CD14-positive monocyte (primary cell): ENCODE data around the gene CNBP. TPM values are rescaled to one million over a fixed set of nuclear protein-coding genes. Genes with fewer than 3 reads are reported as not detected.
A peak's percentile ranks its signal among the peaks of the same experiment; 100 is the strongest.

ENCODE experiments used
- DNase-seq, 3 donors: peaks; one replicate each; pipeline ENCODE4 v3.0.0-alpha.2; 2011 to 2022
- H2AFZ ChIP-seq: 2 replicates; pipeline ENCODE4 v1.6.0; 2012; ENCODE audit warnings: mild to moderate bottlenecking, low read depth, low read length, inconsistent platforms; ENCODE audit not compliant: insufficient read depth, poor library complexity, severe bottlenecking
- H3K27ac ChIP-seq, 2 donors: 1 replicate in 1 of 2; 2 replicates in 1 of 2; pipeline ENCODE4 v1.5.1; 2012 to 2013; ENCODE audit warnings: low read length in 2 of 2, control low read depth in 1 of 2, inconsistent platforms in 1 of 2, low read depth in 1 of 2, mild to moderate bottlenecking in 1 of 2
- H3K27me3 ChIP-seq, 2 donors: one replicate each; pipeline versions ENCODE4 v1.6.0 to v1.6.1; 2011 to 2013; ENCODE audit warnings: low read length in 2 of 2; ENCODE audit not compliant: control insufficient read depth in 2 of 2, insufficient read depth in 2 of 2
- H3K36me3 ChIP-seq, 2 donors: replicated peaks in 1 of 2; 1 replicate in 1 of 2; 2 replicates in 1 of 2; pipeline versions ENCODE4 v1.5.1 to v1.6.1; 2012 to 2013; ENCODE audit warnings: low read length in 2 of 2, control low read depth in 1 of 2, inconsistent platforms in 1 of 2, mild to moderate bottlenecking in 1 of 2; ENCODE audit not compliant: insufficient read depth in 2 of 2, control insufficient read depth in 1 of 2
- H3K4me1 ChIP-seq, 2 donors: 1 replicate in 1 of 2; 2 replicates in 1 of 2; pipeline versions ENCODE4 v1.5.1 to v1.6.1; 2012 to 2013; ENCODE audit warnings: low read length in 2 of 2, control low read depth in 1 of 2, inconsistent platforms in 1 of 2, mild to moderate bottlenecking in 1 of 2, moderate library complexity in 1 of 2; ENCODE audit not compliant: insufficient read depth in 2 of 2, control insufficient read depth in 1 of 2
- H3K4me2 ChIP-seq: replicated peaks from 2 replicates; pipeline ENCODE3; 2012; ENCODE audit warnings: low read length, moderate library complexity, mild to moderate bottlenecking; ENCODE audit not compliant: poor library complexity, severe bottlenecking; ENCODE audit errors: extremely low read depth
- H3K4me3 ChIP-seq, 3 experiments: fragments of 200-600 bp in 1 of 3; sonication (generic) in 1 of 3; replicated peaks in 1 of 3; 1 replicate in 2 of 3; 2 replicates in 1 of 3; pipeline ENCODE4 v1.5.1; 2011 to 2013; ENCODE audit warnings: low read length in 3 of 3, mild to moderate bottlenecking in 3 of 3, control low read depth in 2 of 3, low read depth in 2 of 3, inconsistent platforms in 1 of 3, moderate library complexity in 1 of 3
- H3K79me2 ChIP-seq: 2 replicates; pipeline ENCODE4 v1.6.0; 2012; ENCODE audit warnings: mild to moderate bottlenecking, control low read depth, inconsistent platforms, low read length, moderate library complexity; ENCODE audit not compliant: insufficient read depth
- H3K9ac ChIP-seq: 2 replicates; pipeline ENCODE4 v1.6.0; 2017; ENCODE audit warnings: low read length, mild to moderate bottlenecking; ENCODE audit not compliant: insufficient read depth, poor library complexity, severe bottlenecking
- H3K9me3 ChIP-seq, 2 donors: replicated peaks in 1 of 2; 1 replicate in 1 of 2; 2 replicates in 1 of 2; pipeline versions ENCODE4 v1.5.1 to v1.6.1; 2012 to 2013; ENCODE audit warnings: low read length in 2 of 2, control low read depth in 1 of 2; ENCODE audit not compliant: control insufficient read depth in 1 of 2, insufficient read depth in 1 of 2
- H4K20me1 ChIP-seq: 2 replicates; pipeline ENCODE4 v1.6.0; 2012; ENCODE audit warnings: mild to moderate bottlenecking, low read length, control low read depth, moderate library complexity; ENCODE audit not compliant: insufficient read depth
- H3K27ac Mint-ChIP-seq, 7 donors: one replicate each; pipeline ENCODE4 v1.8.0; 2020; ENCODE audit warnings: mild to moderate bottlenecking in 7 of 7, mixed read lengths in 7 of 7, moderate library complexity in 6 of 7, inconsistent platforms in 2 of 7
- H3K27me3 Mint-ChIP-seq, 3 donors: one replicate each; pipeline ENCODE4 v1.8.0; 2021 to 2022; ENCODE audit warnings: low read depth in 3 of 3, mild to moderate bottlenecking in 3 of 3, mixed read lengths in 3 of 3, moderate library complexity in 3 of 3, inconsistent platforms in 1 of 3
- H3K36me3 Mint-ChIP-seq, 2 donors: one replicate each; pipeline ENCODE4 v1.8.0; 2020; ENCODE audit warnings: mixed read lengths in 2 of 2, inconsistent platforms in 1 of 2, mild to moderate bottlenecking in 1 of 2
- H3K4me1 Mint-ChIP-seq: one replicate; pipeline ENCODE4 v1.8.0; 2020; ENCODE audit warnings: mild to moderate bottlenecking, mixed read lengths
- H3K4me3 Mint-ChIP-seq, 2 donors: one replicate each; pipeline ENCODE4 v1.8.0; 2020; ENCODE audit warnings: mild to moderate bottlenecking in 2 of 2, mixed read lengths in 2 of 2, moderate library complexity in 1 of 2
- H3K9me3 Mint-ChIP-seq, 7 donors: one replicate each; pipeline ENCODE4 v1.8.0; 2020 to 2022; ENCODE audit warnings: mixed read lengths in 7 of 7, mild to moderate bottlenecking in 6 of 7, moderate library complexity in 6 of 7, inconsistent platforms in 2 of 7
- CTCF ChIP-seq: fragments of 200-600 bp; IDR thresholded peaks from one replicate; pipeline ENCODE4 v1.8.0; 2022; ENCODE audit warnings: antibody characterized with exemption, mild to moderate bottlenecking
- WGBS: methylation state at CpG from one replicate; pipeline ENCODE4 v1.1.5; 2013; ENCODE audit warnings: missing lambda C conversion rate; ENCODE audit not compliant: insufficient coverage; 5-methylcytosine and 5-hydroxymethylcytosine counted together
- intact Hi-C, 2 donors: fragments of 100-400 bp; cut with micrococcal nuclease; formaldehyde crosslinking; loops; one replicate each; pipeline versions ENCODE4 v1.15.0 to v1.15.1; 2023
- polyA plus RNA-seq, 3 donors: library from polyadenylated mRNA; depleted of rRNA in 1 of 3; unstranded in 2 of 3; stranded (reverse) in 1 of 3; fragments of 300-500 nt in 2 of 3; fragments of >200 nt in 1 of 3; fragmentation: Illumina TruSeq in 2 of 3; gene quantifications; 1 replicate in 2 of 3; 2 replicates in 1 of 3; pipeline ENCODE4 v1.2.3, GENCODE V29; 2012 to 2021

Gene CNBP
- polyA plus RNA-seq, 3 donors: 354 to 946 (median 845) TPM

GRCh38 chr3:129161860-129162271, 21.8 kb downstream of the CNBP start:
- H2AFZ ChIP-seq: peak overlapping the region; percentile 85

More at GRCh38 chr3:129161860-129162271, 21.8 kb downstream of the CNBP start:
- peak overlapping the region; percentile 98 to 100 (median 100) for H3K27ac Mint-ChIP-seq
- peak in 2 of 3 donors; percentile 12 to 42 for DNase-seq
- TF ChIP-seq CTCF: peak; percentile 57
- H4K20me1 ChIP-seq: peaks cover 22% of the 10 kb centered on the region
- H3K79me2 ChIP-seq: peaks cover 36% of the 10 kb centered on the region
- intact Hi-C loops: loop anchor here (2.0 kb wide), 2 partner anchors 21 to 87 kb away; partner anchors contain the start of genes CNBP (in 1 of the 2) and COPG1 (in 1 of the 2)
- no peaks in the 10 kb centered on the region for H3K9me3 Mint-ChIP-seq
- no peaks in the 10 kb centered on the region for H3K9me3 ChIP-seq
- H3K36me3 Mint-ChIP-seq: peaks cover 32 to 36% of the 10 kb centered on the region in 2 donors
- peak overlapping the region; percentile 86 for H3K9ac ChIP-seq
- H3K4me2 ChIP-seq: peak overlapping the region; percentile 98
- peak overlapping the region; percentile 85 to 98 for H3K4me3 Mint-ChIP-seq
- H3K4me3 ChIP-seq: peak overlapping the region; percentile 78 to 88 (median 86)
- H3K27me3 Mint-ChIP-seq: peaks cover 0 to 2% (median 0%) of the 10 kb centered on the region in 3 donors
- H3K27ac ChIP-seq: peak overlapping the region; percentile 96 to 98
- peaks cover 30 to 33% of the 10 kb centered on the region in 2 donors for H3K4me1 ChIP-seq
- H3K27me3 ChIP-seq: no peaks in the 10 kb centered on the region
- 0% methylated on average over 6 of the region's 12 CpGs for WGBS
- peaks cover 29 to 36% of the 10 kb centered on the region in 2 donors for H3K36me3 ChIP-seq
- H3K4me1 Mint-ChIP-seq: peaks cover 30% of the 10 kb centered on the region
